IPS-18a (cell line): ENCODE results near the gene MAGIX.

Experiments
- H3K27ac ChIP-seq: one replicate; pipeline ENCODE4 v1.5.1; 2013; ENCODE audit warnings: low read length
- H3K27me3 ChIP-seq: one replicate; pipeline ENCODE4 v1.6.1; 2013; ENCODE audit warnings: mild to moderate bottlenecking, low read length; ENCODE audit not compliant: control insufficient read depth, insufficient read depth
- H3K36me3 ChIP-seq: one replicate; pipeline ENCODE4 v1.6.1; 2013; ENCODE audit warnings: low read depth, low read length; ENCODE audit not compliant: control insufficient read depth
- H3K4me1 ChIP-seq: one replicate; pipeline ENCODE4 v1.6.1; 2013; ENCODE audit warnings: low read depth, low read length; ENCODE audit not compliant: control insufficient read depth
- H3K4me3 ChIP-seq: one replicate; pipeline ENCODE4 v1.5.1; 2013; ENCODE audit warnings: low read length
- H3K9ac ChIP-seq: one replicate; pipeline ENCODE4 v1.6.1; 2013; ENCODE audit warnings: mild to moderate bottlenecking, low read length, moderate library complexity
- H3K9me3 ChIP-seq: one replicate; pipeline ENCODE4 v1.6.1; 2013; ENCODE audit warnings: low read depth, low read length; ENCODE audit not compliant: control insufficient read depth

Gene MAGIX

DNA sequence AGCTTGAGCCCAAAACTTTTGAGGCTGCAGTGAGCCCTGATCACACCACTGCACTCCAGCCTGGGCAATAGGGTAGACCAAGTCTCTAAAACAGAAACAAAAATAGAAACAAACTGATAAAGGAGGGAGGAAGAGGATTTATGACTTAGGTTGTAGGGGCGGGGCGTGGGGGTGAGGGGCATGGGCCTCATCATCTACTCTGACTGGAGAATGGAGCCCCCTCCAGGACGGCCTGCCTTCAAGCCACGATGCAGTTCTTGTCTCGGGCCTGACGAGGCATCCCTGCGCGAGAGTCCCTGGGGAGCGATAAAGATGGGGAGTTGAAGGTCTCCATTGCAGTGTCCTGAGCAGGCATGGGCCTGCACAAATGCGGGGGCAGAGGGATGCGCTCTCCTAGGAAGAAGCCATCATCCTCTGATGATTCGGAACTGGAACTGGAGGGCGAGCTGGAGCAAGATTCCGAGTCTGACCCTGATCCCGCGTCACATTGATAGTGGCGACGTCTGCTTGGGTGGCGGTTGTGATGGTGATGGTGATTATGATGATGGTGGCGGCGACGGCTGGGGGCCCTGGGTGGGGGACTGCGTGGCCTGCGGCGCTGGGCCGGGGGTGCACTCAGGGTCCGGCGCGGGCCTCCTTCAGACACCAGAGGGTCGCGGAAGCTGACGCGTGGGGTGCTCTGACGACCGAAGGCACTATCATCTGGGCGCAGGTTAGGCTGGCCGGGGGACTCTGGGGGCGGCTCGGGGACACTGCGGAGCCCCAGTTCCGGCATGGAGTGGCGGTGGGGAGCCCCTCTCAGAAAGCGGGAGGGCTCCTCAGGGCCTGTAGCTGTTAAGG lies 13.1 kb downstream of the MAGIX start:
- H3K9me3 ChIP-seq = peaks cover 7% of the 10 kb centered on the region
- H3K27me3 ChIP-seq = peaks cover 27% of the 10 kb centered on the region
- no peaks in the 10 kb centered on the region for H3K4me1 ChIP-seq
- H3K4me3 ChIP-seq = no peak overlapping the region
- no peak overlapping the region for H3K9ac ChIP-seq
- no peak overlapping the region for H3K27ac ChIP-seq
- H3K36me3 ChIP-seq = peaks cover 5% of the 10 kb centered on the region

DNA sequence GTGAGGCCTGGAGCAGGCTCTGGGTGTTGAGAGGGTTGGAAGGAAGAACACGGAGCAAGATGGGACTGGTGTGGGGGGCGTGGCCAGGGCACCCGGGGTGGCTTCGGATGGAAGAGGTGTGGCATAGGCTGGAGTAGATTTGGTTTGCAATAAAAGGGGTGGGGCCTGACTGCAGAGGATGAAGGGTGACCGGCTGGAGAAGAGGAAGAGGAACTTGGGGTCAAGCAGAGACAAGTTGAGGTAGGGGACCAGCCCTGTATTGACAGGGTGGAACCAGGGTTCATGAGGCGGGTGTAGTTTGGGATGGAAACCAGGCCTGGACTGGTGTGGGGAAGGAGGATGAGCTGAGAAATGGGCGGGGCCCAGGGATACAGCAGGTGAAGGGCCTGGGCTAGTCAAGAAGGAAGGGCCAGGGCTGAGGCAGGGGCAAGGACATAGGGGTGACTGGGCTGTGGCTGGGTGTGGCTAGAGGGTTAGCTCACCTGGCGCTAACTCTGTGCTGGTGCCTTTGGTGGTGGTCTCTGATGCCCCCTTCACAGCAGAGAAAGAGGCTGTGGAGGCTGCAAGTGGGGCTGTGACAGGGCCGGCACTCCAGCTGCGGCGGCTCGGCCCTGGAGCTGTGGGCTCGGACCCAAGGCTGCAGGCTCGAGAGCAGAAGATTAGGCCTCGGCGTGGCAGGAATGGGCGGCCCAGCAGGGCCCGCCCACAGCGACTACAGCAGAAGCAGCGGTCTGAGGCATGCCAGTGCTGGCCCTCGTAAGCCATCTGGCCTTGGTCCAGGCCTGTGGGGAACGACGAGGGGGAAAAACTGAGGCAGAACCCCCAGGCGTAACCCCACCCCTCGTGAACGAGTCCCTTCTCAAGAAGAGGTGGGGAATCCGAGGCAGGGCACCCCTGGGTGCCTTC lies 14.1 kb downstream of the MAGIX start:
- Histone ChIP-seq H3K9me3 (peaks cover 7% of the 10 kb centered on the region), H3K27me3 (peaks cover 17% of the 10 kb centered on the region), H3K4me3 (no peak overlapping the region), H3K27ac (no peak overlapping the region), H3K4me1 (no peaks in the 10 kb centered on the region), H3K36me3 (peaks cover 5% of the 10 kb centered on the region), H3K9ac (no peak overlapping the region)

DNA sequence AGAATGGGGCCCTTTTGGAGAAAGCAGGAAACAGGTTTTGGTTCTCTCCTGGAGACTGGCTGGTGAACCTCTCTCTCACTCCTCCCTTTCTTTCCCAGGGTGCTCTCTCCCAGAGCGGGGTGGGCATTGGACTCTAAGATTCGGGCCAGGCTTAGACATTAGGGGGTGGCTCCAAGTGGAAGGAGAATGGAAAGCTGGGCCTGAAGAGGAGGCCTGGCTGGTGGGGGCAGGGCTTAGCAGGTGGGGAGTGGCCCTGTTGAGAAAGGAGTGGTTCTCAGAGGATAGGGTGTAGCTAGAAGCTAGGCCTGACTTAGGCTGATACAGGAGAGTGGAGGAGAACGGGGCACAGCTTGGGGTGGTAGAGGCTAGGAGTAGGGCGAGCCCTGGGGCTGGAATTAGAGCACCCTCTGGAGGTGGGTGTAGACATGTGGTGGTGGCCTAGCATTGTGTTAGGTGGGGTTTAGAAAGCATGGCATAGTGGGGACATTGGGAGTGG lies 14.8 kb downstream of the MAGIX start:
- Histone ChIP-seq H3K27ac (no peak overlapping the region), H3K9me3 (peaks cover 7% of the 10 kb centered on the region), H3K4me1 (no peaks in the 10 kb centered on the region), H3K4me3 (no peak overlapping the region), H3K36me3 (peaks cover 5% of the 10 kb centered on the region), H3K9ac (no peak overlapping the region), H3K27me3 (peaks cover 10% of the 10 kb centered on the region)

DNA sequence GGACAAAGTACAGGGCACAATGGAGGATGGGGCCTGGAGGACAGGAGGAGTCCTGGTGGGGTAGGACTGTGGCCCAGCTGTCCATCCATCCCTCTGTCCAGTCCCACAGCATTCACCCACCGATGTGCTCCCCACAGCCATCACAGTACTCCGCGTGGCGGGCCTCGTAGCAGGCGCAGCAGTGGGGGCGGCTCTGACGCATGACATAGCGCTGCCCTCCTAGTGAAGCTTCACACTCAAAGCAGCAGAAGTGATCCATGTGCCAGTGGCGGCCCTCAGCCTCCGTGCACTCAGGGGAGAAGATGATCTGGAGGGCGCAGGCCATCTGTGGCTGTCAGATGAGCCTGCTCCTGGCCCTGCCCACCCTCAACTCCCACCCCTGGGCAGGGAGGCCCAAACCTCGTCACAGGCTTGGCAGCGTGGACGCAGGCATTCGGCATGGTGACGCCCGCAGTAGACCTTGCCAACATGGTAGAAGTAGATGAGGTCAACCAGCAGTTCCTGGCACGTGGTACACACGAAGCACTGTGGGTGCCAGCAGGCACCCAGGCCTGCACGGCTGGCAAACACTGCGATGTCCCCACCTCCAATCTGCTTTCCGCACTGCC lies 15.4 kb downstream of the MAGIX start:
- no peak overlapping the region for H3K9ac ChIP-seq
- no peak overlapping the region for H3K4me3 ChIP-seq
- peaks cover 7% of the 10 kb centered on the region for H3K9me3 ChIP-seq
- peaks cover 5% of the 10 kb centered on the region for H3K36me3 ChIP-seq
- peaks cover 4% of the 10 kb centered on the region for H3K27me3 ChIP-seq
- H3K4me1 ChIP-seq = no peaks in the 10 kb centered on the region
- H3K27ac ChIP-seq = no peak overlapping the region

GRCh38 chrX:49178537-49178936 lies 16.0 kb downstream of the MAGIX start:
- no peak overlapping the region for H3K9ac ChIP-seq
- no peak overlapping the region for H3K4me3 ChIP-seq
- H3K4me1 ChIP-seq = no peaks in the 10 kb centered on the region
- H3K27ac ChIP-seq = no peak overlapping the region
- peaks cover 7% of the 10 kb centered on the region for H3K9me3 ChIP-seq
- H3K27me3 ChIP-seq = no peaks in the 10 kb centered on the region
- peaks cover 5% of the 10 kb centered on the region for H3K36me3 ChIP-seq

DNA sequence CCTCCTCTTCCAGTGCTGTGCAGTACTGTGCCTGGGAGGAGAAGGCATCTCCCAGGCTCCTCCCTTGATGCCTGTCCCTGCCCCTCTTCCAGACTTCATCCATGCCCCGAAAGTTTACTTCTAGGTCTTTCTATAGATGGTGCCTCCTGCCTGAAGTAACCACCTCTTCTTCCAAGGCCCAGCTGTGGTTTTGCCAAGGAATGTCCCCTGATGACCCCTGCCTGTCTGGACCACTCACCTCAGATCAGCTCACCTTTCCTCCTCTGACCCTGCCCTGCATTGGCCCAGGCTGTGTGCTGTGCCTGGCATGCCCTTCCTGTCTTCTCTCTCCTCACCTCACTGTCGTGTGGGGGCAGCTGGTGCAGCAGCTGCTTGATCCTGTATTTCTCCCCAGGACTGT lies 16.8 kb downstream of the MAGIX start:
- Histone ChIP-seq H3K9ac (no peak overlapping the region), H3K9me3 (peaks cover 7% of the 10 kb centered on the region), H3K4me1 (no peaks in the 10 kb centered on the region), H3K36me3 (peaks cover 5% of the 10 kb centered on the region), H3K27me3 (no peaks in the 10 kb centered on the region), H3K27ac (no peak overlapping the region), H3K4me3 (no peak overlapping the region)

DNA sequence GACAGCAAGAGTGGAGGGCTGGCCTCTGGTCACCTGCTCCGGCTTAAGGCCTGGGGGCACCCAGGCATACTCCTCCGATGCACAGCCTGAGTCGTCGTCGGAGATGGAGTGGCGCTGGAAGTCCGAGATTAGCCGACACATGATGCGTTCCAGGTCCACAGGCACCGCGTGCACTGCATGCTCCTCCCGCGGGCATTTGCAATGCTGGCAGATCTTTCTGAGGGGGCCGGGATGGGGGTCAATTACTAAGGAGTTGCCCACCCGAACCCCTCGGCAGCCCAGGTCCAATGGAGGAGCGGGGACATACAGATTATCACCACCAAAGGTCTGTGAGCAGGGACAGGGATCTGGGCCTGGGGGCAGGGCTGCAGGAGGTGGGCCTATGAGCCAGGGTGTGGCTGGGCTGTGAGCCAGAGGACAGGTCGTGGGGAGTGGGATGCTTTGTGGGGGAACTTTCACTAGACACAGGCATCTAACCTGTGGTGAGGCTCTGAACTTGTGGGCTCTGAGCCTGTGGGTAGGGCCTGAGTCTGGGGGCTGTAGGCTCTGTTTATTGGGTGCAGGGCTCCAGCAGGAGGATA lies 21.2 kb downstream of the MAGIX start:
- no peak overlapping the region for H3K9ac ChIP-seq
- no peak overlapping the region for H3K4me3 ChIP-seq
- no peaks in the 10 kb centered on the region for H3K4me1 ChIP-seq
- no peak overlapping the region for H3K27ac ChIP-seq
- peaks cover 3% of the 10 kb centered on the region for H3K9me3 ChIP-seq
- no peaks in the 10 kb centered on the region for H3K36me3 ChIP-seq
- no peaks in the 10 kb centered on the region for H3K27me3 ChIP-seq

DNA sequence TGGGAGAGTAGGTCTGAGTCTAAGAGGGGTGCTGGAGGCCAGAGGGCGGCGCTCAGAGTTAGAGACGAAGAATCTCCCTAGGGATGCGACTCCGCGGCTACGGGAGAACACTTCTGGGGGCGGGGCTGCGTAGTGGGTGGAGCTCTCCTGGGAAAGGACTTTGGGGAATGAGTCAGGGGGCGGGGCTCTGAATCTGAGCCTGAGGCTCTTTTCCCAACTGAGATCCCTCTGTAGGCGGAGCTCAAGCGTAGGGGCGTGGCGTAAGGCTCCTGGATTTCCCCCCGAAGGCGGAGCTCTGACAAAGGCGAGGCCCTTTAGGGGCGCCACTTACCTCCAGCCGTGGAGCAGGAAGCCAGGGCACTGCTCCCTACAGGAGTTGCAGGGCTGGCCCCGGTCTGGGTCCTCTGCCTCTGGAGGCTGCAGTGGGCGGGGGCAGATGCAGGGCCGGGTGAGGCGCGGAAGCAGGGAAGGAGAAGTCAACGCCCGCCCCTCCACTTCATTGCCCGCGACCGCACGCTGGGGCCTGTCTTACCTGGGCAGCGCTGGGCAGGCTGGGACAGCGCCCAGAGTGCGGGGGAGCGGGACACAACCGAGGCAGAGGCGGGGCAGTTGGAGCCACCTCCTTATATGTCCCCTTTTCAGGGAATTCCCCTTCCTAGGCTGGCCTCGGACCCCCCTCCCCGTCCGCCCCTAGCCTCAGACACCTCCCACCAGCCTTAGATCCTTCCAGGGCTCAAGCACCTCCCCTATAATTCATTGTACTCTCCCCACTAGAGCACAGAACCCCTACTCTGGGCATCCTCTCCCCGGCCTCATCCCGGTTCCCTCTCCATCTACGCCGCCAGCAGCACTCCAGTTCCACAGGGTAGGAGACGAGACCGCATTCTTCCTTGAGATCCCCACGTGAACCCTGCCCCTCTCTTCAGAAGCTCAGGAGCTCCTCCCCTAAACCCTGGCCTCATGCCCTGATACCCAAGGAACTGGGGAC lies 22.0 kb downstream of the MAGIX start:
- Histone ChIP-seq H3K4me3 (peak overlapping the region; percentile 58), H3K27ac (no peak overlapping the region), H3K9me3 (peaks cover 3% of the 10 kb centered on the region), H3K9ac (no peak overlapping the region), H3K36me3 (no peaks in the 10 kb centered on the region), H3K27me3 (no peaks in the 10 kb centered on the region), H3K4me1 (no peaks in the 10 kb centered on the region)

DNA sequence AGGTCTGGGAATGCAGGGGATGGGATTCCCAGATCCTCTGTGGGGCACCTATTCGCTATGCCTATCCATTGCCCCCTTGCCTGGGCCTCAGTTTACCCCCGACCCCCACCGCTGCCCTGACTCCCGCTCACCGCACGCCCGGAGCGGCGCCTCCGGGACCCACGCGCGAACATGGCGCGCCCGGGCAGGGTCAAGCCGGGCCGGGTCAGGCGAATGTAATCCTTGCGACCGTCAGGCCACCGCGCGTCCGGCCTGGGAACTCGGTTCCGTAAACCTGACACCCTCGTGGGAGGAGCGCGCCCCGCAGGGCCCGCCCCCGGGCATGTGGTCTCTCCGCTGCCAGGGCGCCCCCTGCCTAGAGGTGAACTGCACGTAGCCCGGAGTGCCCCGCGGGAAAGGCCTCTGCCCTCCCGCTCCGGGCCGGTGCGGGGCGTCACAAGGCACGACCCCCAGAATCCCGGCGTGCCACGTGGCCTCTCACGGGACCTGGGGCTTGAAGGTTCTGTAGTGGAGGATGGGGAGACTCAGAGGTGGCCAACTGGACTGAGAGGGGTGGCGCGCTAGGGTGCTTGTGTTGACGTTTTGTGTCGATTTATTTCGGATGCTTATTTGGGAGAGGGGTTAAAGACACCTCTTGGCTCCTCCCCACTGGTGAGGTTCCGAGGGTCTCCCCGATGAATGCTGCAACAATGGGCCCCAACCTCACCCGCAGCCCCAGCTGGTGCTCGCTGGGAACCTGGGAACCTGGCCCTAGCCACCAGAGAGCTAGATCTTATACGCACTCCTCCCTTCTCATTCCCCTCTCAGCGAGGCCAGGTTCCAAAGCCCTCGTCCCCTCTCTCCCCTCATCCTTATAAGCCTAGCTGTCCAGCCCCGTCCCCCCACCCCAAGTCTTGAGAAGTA lies 23.8 kb downstream of the MAGIX start, which contains the start of gene PRICKLE3:
PRICKLE3 (minus strand) TSS at position 249 of the 903 bp plus-strand sequence; CDS start at position 173, 76 bp downstream.
- no peaks in the 10 kb centered on the region for H3K36me3 ChIP-seq
- no peaks in the 10 kb centered on the region for H3K9me3 ChIP-seq
- no peak within 1 kb of the TSS for H3K27ac ChIP-seq
- peak within 1 kb of the TSS; percentile 58 for H3K4me3 ChIP-seq
- H3K27me3 ChIP-seq = no peaks in the 10 kb centered on the region
- no peak within 1 kb of the TSS for H3K9ac ChIP-seq
- H3K4me1 ChIP-seq = no peaks in the 10 kb centered on the region

GRCh38 chrX:49187028-49187394 lies 24.5 kb downstream of the MAGIX start:
- H3K9ac ChIP-seq = no peak overlapping the region
- no peaks in the 10 kb centered on the region for H3K9me3 ChIP-seq
- no peaks in the 10 kb centered on the region for H3K36me3 ChIP-seq
- H3K4me1 ChIP-seq = no peaks in the 10 kb centered on the region
- H3K27ac ChIP-seq = no peak overlapping the region
- no peaks in the 10 kb centered on the region for H3K27me3 ChIP-seq
- peak overlapping the region; percentile 58 for H3K4me3 ChIP-seq
